Kidney glomerular epithelial cell (primary cell): Measurements from ENCODE around the gene CDH4.
"Not testable (repeated sequence)": the region's sequence is repeated elsewhere in the genome, so short reads cannot be mapped to it uniquely, and the experiment has no call there.

ENCODE experiments used
- DNase-seq: peaks from one replicate; lab custom pipeline; 2025; lab: John Stamatoyannopoulos, UW

The CDH4 gene

DNA sequence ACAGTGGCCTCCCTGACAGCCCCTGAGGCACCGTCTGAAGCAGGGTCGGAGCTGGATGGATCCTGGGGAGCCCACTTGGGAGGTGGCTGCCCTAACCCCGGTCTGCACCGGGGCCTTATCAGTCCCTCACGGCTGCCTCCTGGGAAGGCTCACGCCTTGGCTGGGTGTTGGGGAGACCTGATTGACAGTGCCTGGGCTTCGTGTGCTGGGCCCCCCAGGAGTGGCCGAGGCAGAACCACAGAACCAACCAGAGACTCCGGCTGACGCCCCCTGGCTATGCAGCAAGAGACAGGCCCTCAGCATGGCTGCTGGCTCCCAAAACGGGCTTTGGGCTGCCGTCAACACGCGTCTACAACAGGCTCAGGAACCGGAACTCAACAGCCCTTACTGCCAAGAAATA lies 594.0 kb downstream of the CDH4 start:
- no peak for DNase-seq

DNA sequence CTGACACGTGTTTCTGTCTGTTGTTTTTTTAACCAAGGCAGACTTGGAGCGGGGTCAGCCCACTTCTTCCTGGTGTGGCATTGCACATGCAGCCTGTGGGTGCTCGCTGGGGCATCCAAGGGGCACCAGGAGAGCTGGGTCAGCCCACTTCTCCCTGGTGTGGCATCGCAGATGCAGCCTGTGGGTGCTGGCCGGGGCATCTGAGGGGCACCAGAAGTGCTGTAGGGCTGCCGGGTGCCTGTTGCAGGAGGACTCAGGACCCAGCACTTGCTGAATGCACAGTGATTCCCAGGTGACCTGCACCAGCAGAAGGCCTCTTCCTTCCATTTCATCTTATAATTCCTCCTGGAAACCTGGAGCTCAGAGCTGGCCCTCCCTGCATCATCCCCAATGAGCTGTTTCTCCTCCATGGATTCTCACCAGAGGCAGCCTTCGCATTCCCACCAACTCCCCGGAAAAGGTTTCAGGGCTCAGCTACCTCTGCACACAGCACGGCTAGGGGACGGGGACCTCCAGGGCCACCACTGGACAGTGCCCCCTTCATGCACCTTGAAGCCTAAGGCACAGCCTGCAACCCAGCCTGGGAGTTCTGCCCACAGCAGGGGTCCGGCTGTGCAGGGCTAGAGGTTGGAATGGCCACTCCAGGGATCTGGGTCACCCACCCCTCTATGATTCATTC lies 594.8 kb downstream of the CDH4 start:
- DNase-seq, result no peak

DNA sequence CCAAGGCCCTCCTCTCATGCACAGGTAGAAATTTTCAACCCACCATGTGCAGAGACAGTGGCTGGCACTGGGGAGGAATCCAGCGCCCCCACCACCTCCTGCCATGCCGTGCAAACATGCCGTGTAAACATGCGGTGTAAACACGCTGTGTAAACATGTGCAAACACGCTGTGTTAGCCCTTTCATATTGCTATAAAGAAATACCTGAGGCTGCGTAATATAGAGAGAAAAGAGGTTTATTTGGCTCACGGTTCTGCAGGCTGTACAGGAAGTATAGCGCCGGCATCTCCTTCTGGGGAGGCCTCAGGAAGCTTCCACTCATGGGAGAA lies 595.3 kb downstream of the CDH4 start:
- no peak for DNase-seq

DNA sequence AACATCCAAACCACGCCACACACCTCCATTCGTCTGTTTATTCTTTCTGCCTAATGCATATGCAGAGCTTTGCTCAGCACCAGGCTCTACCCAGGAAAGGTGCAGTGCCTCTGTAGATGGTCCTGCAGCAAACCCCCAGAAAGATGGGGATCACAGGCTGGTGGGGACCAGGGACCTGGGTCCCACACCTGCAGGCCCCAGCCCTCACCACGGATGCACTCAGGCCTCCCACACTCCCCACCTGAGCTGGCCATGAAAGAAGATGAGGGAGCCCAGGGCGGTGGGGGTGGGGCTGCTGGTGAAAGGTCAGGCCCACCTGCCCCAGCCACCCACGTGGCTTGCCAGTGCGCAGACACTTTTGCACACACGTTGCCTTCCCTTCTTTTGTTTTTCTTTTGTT lies 595.9 kb downstream of the CDH4 start:
- DNase-seq, result no peak

DNA sequence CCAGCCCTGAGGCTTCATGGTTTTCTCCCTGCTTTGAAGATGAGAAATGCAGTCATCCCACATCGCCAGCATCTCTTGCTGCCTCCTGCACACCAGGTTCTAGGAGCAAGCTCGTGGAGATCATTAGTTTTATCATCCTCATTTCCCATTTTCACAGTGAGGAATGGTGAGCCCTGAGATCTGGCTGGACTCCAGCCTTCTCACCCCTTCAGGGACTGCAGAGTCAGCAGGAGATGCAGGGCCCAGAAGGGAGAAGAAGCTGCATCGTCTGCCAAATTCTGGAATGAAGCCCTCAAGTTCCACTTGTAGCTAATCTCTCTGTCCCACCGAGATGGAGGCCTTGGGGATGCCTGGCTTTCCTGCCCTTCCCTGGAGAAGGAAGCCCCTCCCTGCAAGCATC lies 596.8 kb downstream of the CDH4 start:
- DNase-seq, result no peak

DNA sequence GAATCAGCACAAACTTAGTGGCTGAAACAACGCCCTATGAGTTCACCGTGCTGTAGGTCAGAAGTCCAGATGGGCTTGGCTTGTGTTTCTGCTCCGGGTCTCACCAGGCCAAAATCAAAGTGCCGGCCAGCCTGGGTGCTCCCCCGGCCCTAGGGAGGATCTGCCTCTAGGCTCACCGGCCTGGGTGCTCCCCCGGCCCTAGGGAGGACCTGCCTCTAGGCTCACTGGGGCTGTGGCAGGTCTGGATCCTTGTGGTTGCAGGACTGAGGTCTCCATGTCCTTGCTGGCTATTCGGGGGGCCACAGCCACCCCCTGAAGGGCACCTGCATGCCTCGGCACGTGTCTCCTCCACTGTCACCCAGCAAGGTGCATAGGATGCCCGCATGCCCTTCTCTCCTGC lies 597.3 kb downstream of the CDH4 start:
- DNase-seq, result no peak

DNA sequence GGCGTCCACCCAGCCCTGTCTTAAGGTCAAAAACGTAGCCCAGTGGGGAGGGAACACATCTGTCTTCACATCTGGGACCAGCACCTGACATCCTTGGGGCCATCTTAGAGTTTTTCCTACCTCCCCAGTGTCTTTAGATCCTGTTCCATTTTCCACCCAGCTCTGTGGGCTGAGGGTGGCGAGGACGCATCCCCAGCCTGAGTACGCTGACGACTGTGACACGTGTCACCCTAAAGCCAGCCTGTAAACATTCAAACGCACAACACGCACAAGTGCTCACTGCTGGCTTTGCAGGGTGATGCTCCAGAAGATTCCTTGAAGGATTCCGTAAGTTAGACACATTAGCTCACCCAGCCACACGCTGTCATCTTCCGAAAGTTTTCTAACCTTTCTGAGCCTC lies 597.8 kb downstream of the CDH4 start:
- DNase-seq, result no peak

DNA sequence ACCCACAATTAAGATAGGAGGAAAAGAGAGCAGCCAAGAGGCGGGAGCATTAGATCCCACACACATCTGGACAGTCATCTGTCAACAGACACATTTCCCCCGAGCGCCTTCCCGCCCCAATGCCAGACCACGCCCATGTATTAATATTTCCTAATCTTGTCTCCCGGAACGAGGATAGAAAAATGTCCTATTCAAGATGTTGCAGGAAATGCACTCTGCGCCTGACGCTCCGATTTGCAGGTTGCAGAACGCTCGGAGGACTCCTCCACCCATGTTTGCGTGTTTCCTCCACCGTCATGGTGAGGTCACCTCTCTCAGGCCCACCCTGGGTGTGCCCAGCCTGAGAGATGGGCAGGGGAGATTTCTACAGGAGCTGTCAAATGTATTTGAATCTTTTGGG lies 598.4 kb downstream of the CDH4 start:
- no peak for DNase-seq

DNA sequence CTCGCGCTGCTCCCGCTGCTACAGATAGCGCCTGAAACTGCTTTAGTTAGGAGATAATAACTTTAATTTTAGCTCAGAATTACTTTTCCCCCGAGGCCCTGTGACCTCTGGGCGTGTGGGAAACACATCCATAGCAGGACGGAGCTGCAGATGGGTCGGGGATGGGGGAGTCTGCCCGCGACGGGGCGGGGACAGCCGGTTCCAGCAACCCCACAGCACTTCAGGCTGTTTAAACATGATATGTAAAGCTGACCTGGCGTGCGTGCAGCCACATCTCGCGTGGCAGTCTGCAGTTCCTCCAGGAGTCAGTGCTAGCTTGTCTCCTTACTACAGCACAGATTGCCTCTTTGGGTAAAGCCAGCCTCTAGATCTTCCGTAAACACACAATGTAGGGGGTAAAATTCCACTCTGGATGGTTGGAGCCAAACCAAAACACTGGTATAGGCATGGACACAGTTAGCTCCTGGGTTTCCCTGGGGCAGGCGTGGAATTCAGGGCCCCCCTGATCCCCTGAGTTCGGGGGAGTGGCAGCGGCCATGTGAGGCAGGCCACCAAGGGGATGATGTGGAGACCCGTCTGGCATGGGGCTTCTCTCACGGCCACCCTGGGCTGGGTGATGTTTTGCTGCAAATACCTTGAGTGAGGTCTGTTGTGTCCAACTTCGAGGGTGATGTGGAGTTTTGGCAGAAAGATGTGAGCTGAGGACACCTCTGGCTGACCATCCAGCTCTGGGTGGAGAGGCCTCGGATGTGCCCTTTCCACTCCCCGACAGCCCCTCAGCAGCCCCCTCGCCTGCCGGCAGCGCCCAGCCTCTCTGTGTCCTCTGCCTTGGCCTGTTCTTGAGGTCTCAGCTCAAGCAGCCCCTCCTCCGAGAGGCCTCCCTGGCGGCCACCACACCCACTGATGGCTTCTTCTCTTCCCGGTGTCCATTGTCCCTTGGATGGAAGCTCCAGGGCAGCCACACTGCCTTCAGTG lies 599.2 kb downstream of the CDH4 start:
- DNase-seq, result no peak

DNA sequence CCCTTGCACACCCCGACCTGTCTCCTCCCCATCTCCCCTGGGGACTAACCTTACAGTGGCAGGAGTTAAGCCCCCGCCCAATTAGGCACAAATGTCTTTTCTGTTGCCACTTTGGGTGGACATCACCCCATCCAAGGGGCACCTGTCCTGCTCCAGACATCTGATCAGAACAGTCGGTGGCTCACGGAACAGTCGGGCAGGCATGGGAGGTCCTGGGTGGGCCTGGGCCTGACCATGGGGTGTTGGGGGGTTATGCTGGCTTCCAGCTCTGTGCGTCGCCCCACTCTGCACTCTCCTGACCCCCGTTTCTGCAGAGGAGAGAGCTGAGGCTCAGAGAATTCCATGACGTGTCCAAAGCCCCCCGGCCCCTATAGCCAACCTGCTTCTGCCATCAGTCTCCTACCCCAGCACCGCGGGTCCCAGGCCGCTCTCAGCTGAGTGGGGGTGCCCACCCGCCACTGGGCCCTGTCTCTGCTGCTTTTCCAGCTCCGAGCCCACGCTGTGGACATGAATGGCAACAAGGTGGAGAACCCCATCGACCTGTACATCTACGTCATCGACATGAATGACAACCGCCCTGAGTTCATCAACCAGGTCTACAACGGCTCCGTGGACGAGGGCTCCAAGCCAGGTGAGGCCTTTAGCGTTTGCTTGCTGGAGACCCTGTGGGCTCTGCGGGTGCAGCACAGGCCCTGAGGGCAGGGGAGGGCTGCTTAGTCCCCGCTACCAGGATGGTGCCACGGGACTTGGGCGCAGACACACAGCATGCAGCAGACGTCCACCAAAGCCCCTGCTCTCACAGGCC lies 600.4 kb downstream of the CDH4 start:
- DNase-seq, result no peak

DNA sequence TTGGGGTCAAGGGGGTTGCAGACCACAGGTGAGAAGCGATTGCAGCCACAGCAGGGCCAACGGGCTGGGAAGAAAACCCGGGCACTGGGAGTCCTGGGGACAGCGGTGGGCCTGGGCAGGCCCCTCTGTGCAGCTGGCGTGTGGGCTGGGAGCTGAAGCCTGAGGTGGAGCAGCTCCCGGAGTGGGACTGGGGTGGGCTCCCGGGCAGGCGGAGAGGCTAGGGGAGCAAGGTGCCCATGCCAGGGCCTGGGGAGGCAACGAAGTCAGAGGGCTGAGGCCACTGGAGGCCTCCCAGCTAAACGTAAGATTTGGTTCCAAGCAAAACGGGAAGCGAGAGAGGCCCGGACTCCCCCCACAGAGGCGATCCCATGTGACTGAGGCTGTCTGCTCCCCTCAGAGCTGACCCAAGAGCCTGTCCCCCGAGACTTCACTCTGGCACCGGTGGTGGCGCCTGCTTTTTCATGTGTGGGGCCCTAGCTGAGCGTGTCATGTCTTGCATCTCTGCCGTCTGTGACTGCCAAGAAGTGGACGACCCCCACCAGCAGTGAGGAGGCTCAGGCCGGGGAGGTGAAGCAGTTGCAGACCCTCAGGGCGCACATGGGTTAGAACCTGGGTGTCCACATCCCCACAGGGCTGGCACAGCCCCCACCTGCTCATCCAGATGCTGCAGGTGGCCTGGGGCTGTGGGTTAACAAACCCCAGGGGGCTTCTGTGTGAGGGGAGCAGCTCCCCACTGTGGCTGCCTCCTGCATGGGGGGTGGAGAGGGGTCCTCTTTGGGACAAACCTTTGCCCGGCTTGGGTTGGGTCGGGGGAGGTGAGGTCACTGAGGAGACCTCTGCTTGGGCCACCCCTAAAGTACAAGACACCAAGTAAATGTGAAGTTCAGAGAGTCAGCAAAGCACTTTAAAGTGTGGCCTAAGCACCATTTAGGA lies 601.3 kb downstream of the CDH4 start:
- no peak for DNase-seq

DNA sequence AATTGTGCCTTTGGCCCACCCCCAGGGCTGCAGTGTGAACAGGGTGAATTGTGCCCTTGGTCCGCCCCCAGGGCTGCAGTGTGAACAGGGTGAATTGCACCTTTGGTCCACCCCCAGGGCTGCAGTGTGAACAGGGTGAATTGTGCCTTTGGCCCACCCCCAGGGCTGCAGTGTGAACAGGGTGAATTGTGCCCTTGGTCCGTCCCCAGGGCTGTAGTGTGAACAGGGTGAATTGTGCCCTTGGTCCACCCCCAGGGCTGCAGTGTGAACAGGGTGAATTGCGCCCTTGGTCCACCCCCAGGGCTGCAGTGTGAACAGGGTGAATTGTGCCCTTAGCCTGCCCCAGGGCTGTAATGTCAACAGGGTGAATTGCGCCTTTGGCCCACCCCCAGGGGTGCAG lies 602.5 kb downstream of the CDH4 start:
- DNase-seq, result not testable (repeated sequence)

DNA sequence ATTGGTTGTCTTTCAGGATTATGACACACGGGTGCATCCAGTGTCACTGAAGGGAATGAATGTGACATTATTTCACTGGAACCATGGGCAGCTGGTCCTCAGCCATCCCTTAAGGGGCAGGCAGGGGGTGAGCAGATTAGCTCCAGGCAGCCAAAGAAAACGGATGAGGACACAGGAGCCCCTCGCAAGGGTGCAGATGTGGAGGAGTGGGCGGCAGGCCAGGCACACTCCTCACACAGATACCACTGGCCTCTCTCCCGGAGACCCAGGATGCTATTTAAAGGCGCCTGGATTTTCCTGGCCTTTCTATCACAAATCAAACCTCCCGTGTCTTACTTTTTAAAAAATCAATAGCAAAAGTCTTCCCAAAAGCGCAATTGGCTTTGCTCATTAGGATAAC lies 603.2 kb downstream of the CDH4 start:
- DNase-seq, result no peak

DNA sequence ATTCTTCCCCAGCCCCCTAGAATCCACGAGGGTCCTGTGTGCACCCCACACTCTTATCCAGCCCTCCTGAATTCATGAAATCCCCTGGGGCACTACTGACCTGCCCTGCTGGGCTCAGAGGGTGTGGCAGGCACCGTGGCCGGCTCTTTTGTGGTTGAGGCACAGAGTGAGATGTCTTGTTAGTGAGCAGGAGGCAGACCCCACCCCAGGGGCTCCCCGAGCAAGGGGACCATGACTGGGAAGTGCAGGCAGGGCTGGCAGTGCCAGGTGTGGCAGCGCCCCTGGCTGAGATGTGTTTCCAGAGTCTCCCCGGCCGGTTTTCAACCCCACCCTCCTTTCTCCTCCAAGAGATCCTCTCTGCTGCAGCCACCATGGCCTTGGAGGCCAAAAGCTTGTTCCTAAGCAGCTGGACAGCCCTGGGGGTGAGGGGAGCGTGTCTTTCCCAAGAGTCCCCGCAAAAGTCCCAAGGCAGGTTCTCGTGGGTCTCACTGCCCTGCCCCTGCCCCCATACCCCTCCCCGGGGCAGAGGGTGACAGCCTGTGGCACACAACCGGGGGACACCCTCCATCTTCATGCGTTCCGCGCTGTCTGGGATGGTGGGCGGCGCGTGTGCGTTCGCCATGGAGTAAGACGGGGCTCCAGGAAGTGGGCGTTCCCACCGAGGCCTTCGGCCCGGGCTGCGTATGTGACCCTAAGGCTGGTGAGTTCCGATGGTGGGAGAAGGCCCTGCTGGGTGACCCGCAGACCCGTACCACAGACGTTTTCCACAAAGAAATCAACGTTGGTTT lies 604.8 kb downstream of the CDH4 start:
- DNase-seq, result no peak

DNA sequence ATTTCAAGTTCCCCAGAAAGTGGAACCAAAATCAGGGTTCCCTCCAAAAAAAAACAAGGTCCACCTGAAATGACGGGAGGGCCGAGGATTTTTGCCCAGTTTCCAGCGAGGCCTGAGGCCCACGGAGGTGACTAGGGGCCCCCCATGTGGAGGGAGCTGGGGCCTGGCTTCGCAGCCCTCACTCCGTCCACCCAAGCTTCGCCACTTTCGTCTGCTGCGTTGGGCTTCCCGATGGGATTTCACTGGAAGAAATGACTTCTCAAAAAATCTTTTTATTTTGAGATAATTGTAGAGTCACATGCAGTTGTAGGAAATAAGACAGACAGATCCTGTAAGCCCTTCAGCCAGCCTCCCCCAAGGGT lies 605.3 kb downstream of the CDH4 start:
- no peak for DNase-seq

DNA sequence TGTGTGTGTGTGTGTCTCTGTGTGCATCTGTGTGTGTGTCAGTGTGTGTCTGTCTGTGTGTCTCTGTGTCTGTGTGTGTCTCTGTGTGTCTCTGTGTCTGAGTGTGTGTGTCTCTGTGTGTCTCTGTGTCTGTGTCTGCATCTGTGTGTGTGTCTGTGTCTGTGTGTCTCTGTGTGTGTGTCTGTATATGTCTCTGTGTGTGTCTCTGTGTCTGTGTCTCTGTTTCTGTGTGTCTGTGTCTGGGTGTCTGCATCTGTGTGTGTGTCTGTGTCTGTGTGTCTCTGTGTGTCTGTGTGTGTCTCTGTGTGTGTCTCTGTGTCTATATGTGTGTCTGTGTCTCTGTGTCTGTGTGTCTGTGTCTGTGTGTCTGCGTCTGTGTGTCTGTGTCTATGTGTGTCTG lies 605.8 kb downstream of the CDH4 start:
- DNase-seq, result no peak

DNA sequence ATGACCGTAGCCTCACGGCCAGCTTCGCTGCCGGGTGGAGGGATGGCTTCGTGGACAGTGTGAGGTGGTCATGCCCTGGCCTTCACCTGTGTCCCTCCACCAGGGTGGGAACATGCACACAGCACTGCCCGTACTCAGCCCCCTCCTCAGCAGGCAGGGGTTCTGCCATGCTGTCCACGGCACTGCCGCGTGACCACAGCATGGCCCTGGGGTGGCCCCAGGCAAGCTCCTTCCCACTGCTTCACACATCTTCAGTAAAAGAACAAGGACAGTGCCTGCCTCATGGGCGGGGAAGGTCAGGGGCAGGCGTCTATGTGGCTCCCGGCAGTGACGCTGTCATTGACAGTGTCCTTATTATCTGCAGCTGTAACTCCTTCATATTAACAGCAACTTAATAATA lies 607.7 kb downstream of the CDH4 start:
- DNase-seq, result no peak

DNA sequence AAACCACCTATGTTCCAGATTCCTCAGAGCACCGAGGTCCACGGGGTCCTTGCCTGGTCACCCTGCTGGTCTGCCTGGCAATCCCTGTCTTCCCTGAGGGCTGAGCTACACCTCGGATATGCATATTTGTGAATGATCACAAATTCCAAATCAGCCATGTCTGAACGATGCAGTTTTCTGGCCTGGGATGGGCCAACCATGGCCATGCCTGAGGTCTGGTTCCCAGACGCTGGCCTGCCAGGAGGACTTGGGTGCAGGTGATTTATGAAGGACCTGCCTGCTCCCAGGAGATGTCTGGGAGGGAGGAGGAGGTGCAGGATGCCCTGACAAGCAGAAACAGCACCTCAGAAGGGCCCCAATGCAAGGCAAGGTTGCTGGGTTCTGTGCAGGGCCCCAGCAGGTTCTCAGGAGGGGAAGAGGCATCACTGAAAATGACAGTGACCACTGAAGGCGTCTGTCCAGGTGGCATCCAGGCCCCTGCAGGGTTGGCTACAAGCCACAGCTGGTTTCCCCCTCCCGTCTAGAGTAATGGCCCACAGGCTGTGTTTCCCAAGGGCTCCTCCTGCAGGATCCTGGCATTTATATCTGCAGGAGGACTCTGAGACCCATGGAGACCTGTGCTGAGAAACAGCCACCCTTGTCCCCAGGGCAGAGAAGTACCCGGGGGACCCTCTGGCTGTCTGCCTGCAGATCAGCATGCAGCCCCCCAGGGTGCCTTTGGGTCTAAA lies 608.4 kb downstream of the CDH4 start:
- no peak for DNase-seq

DNA sequence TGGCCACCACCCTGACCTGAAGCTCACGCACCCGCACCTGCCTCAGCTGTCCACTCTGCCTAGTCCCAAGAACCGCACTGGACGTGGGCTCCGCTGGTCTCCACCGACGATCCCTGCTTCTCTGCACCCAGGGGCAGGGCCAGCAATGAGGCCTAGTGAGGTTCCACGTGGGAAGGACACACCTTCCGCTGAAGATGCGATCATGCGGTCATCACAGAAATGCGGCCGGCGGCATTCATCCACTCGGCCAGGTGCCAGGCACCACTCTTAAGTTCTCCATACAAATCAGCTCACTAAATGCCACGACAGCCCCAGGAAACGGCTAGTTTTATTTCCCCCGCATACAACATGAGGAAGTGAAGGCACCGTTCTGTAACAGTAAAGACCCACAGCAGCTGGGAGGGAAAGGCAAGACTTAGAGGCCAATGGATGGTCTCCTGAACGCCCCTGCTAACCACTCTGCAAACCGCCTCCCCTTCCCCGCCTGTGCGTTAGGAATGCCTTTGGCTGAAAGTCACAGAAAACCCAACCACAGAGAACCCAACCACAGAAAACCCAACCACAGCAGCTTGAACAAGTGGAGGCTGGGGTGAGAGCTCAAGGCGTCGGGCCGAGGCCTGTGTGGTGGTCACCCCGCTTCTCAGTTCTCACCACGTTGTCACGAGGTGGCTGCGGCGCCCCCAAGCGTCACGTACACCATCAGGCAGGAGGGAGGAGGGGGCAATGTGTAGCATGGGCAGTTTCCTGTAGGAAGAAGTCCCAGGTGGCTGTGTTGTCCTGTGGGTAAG lies 609.2 kb downstream of the CDH4 start:
- DNase-seq, result no peak
